HepG2 (cell line): ENCODE measurements around the gene RPS6KL1. TPM values are rescaled to one million over a fixed set of nuclear protein-coding genes. Genes with fewer than 3 reads are reported as not detected.

Experiments
- AHR ChIP-seq: IDR thresholded peaks from 2 replicates; pipeline ENCODE4 v1.6.1; 2018; ENCODE audit warnings: missing genetic modification reagents, missing compliant biosample characterization
- BCL3 ChIP-seq: sonication (generic); formaldehyde crosslinking; IDR thresholded peaks from 2 replicates; pipeline ENCODE4 v1.5.1; 2020; ENCODE audit warnings: mild to moderate bottlenecking, missing genetic modification reagents, moderate library complexity
- HNF1A ChIP-seq, 2 experiments: sonication (generic) in 1 of 2; formaldehyde crosslinking in 1 of 2; IDR thresholded peaks; 2 replicates each; pipeline versions ENCODE4 v1.4.0 to v1.6.1; 2016 to 2020; ENCODE audit warnings: borderline replicate concordance in 1 of 2, low read depth in 1 of 2, mild to moderate bottlenecking in 1 of 2, missing genetic modification reagents in 1 of 2
- MEIS2 ChIP-seq: sonication (generic); formaldehyde crosslinking; IDR thresholded peaks from 2 replicates; pipeline ENCODE4 v1.9.0; 2021; ENCODE audit warnings: mild to moderate bottlenecking, missing genetic modification reagents
- PITX1 ChIP-seq: sonication (generic); formaldehyde crosslinking; IDR thresholded peaks from 2 replicates; pipeline ENCODE4 v1.5.1; 2020; ENCODE audit warnings: mild to moderate bottlenecking, missing genetic modification reagents
- RFXANK ChIP-seq: IDR thresholded peaks from 2 replicates; pipeline ENCODE4 v1.6.1; 2016
- SSRP1 ChIP-seq: IDR thresholded peaks from 2 replicates; pipeline ENCODE4 v1.6.1; 2016; ENCODE audit warnings: control low read depth
- TCF7L2 ChIP-seq: IDR thresholded peaks from 2 replicates; pipeline ENCODE4 v1.6.1; 2011; ENCODE audit warnings: mild to moderate bottlenecking, low read depth, low read length, moderate library complexity
- YEATS2 ChIP-seq: sonication (generic); formaldehyde crosslinking; IDR thresholded peaks from 2 replicates; pipeline ENCODE4 v1.4.0; 2020; ENCODE audit warnings: missing genetic modification reagents, borderline replicate concordance
- ZC3H13 ChIP-seq: sonication (generic); formaldehyde crosslinking; IDR thresholded peaks from 2 replicates; pipeline ENCODE4 v1.8.1; 2023; ENCODE audit warnings: mild to moderate bottlenecking, missing genetic modification reagents, moderate library complexity
- ZFP37 ChIP-seq: sonication (generic); formaldehyde crosslinking; IDR thresholded peaks from 2 replicates; pipeline ENCODE4 v1.4.0; 2020; ENCODE audit warnings: missing genetic modification reagents, borderline replicate concordance
- ZFP91 ChIP-seq: sonication (generic); formaldehyde crosslinking; IDR thresholded peaks from 2 replicates; pipeline ENCODE4 v1.9.0; 2022; ENCODE audit warnings: missing genetic modification reagents, mild to moderate bottlenecking, borderline replicate concordance
- ZNF616 ChIP-seq: sonication (generic); formaldehyde crosslinking; IDR thresholded peaks from 2 replicates; pipeline ENCODE4 v1.5.0; 2020; ENCODE audit warnings: low read depth, mild to moderate bottlenecking, missing genetic modification reagents
- polyA plus RNA-seq, 8 experiments: library from polyadenylated mRNA; depleted of rRNA in 3 of 8; stranded (reverse) in 7 of 8; unstranded in 1 of 8; fragments of >200 nt; fragmentation: Illumina TruSeq in 4 of 8; extraction: Trizol in 4 of 8; gene quantifications; 2 replicates each; pipeline versions ENCODE4 v1.2.1 to v1.2.3, GENCODE V29; 2011 to 2016; ENCODE audit warnings: low read depth in 4 of 8, missing spikeins in 1 of 8, mixed read lengths in 1 of 8; ENCODE audit not compliant: insufficient read depth in 1 of 8
- total RNA-seq, 5 experiments: library from RNA; depleted of rRNA; stranded (reverse); fragments of >200 nt; fragmentation: Illumina TruSeq; extraction: Trizol; gene quantifications; 2 replicates each; pipeline ENCODE4 v1.2.3, GENCODE V29; 2016; ENCODE audit warnings: low read depth in 1 of 5
- TF ChIP-seq, protein P1 (sequence below): sonication (generic); formaldehyde crosslinking; IDR thresholded peaks from 2 replicates; pipeline ENCODE4 v1.4.0; 2020; ENCODE audit warnings: missing genetic modification reagents, borderline replicate concordance
- TF ChIP-seq, protein P2 (sequence below): IDR thresholded peaks from 2 replicates; pipeline ENCODE4 v1.6.1; 2016; ENCODE audit warnings: mild to moderate bottlenecking
- TF ChIP-seq, protein P3 (sequence below): sonication (generic); formaldehyde crosslinking; IDR thresholded peaks from 2 replicates; pipeline ENCODE4 v1.8.0; 2023; ENCODE audit warnings: mild to moderate bottlenecking, missing genetic modification reagents

RPS6KL1 gene
- total and polyA plus RNA-seq, 2 of the 13 experiments (the other 11 are each of a cell fraction or from before 2014, with no cell fraction given), result 6.5 to 11.5 TPM

GRCh38 chr14:74951443-74952179 is 28.6 kb upstream of the RPS6KL1 start (continued):
- TF ChIP-seq HNF1A (IDR thresholded peaks at IDR 0.05; ENCODE audit: low read depth) (no peak), HNF1A (CRISPR knock-in tag; IDR thresholded peaks at IDR 0.05; ENCODE audit: borderline replicate concordance) (no peak), ZFP37 (CRISPR knock-in tag) (no peak), ZC3H13 (CRISPR knock-in tag) (no peak), YEATS2 (CRISPR knock-in tag) (no peak), RFXANK (CRISPR knock-in tag) (no peak), TCF7L2 (no peak), AHR (CRISPR knock-in tag) (no peak), ZFP91 (CRISPR knock-in tag) (no peak; the same call in 1 of the 2 replicates), ZNF616 (CRISPR knock-in tag) (no peak; the same call in 1 of the 2 replicates), MEIS2 (CRISPR knock-in tag) (no peak), BCL3 (CRISPR knock-in tag) (no peak), SSRP1 (no peak), PITX1 (CRISPR knock-in tag) (no peak)
- TF ChIP-seq, protein P1, sequence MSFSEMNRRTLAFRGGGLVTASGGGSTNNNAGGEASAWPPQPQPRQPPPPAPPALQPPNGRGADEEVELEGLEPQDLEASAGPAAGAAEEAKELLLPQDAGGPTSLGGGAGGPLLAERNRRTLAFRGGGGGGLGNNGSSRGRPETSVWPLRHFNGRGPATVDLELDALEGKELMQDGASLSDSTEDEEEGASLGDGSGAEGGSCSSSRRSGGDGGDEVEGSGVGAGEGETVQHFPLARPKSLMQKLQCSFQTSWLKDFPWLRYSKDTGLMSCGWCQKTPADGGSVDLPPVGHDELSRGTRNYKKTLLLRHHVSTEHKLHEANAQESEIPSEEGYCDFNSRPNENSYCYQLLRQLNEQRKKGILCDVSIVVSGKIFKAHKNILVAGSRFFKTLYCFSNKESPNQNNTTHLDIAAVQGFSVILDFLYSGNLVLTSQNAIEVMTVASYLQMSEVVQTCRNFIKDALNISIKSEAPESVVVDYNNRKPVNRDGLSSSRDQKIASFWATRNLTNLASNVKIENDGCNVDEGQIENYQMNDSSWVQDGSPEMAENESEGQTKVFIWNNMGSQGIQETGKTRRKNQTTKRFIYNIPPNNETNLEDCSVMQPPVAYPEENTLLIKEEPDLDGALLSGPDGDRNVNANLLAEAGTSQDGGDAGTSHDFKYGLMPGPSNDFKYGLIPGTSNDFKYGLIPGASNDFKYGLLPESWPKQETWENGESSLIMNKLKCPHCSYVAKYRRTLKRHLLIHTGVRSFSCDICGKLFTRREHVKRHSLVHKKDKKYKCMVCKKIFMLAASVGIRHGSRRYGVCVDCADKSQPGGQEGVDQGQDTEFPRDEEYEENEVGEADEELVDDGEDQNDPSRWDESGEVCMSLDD (CRISPR knock-in tag), result no peak
- TF ChIP-seq, protein P2, sequence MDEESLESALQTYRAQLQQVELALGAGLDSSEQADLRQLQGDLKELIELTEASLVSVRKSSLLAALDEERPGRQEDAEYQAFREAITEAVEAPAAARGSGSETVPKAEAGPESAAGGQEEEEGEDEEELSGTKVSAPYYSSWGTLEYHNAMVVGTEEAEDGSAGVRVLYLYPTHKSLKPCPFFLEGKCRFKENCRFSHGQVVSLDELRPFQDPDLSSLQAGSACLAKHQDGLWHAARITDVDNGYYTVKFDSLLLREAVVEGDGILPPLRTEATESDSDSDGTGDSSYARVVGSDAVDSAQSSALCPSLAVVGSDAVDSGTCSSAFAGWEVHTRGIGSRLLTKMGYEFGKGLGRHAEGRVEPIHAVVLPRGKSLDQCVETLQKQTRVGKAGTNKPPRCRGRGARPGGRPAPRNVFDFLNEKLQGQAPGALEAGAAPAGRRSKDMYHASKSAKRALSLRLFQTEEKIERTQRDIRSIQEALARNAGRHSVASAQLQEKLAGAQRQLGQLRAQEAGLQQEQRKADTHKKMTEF (CRISPR knock-in tag), result peak; percentile 32; the same call in 1 of the 2 replicates
- TF ChIP-seq, protein P3, sequence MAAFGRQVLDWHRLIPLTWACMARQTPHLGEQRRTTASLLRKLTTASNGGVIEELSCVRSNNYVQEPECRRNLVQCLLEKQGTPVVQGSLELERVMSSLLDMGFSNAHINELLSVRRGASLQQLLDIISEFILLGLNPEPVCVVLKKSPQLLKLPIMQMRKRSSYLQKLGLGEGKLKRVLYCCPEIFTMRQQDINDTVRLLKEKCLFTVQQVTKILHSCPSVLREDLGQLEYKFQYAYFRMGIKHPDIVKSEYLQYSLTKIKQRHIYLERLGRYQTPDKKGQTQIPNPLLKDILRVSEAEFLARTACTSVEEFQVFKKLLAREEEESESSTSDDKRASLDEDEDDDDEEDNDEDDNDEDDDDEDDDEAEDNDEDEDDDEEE (CRISPR knock-in tag), result no peak
